Globus pallidus (tissue), 1 donor: Measurements from ENCODE around the gene GPR22.

Experiments used
- DNase-seq: peaks from one replicate; pipeline ENCODE4 v3.0.0-alpha.2; 2015; ENCODE audit warnings: low spot score

Gene GPR22

GRCh38 chr7:107469929-107470328, at the start of gene GPR22:
Gene GPR22 (plus strand): TSS chr7:107470057. CDS start chr7:107474061, 4,004 bp downstream.
- DNase-seq: no peak

- no peak for DNase-seq
Measured at GRCh38 chr7:107427462-107427861, 42.4 kb upstream of the GPR22 start.

- no peak for DNase-seq
Measured at GRCh38 chr7:107428642-107429041, 41.2 kb upstream of the GPR22 start.

- DNase-seq: no peak
Measured at GRCh38 chr7:107430057-107430456, 39.8 kb upstream of the GPR22 start.

GRCh38 chr7:107432261-107432660, 37.6 kb upstream of the GPR22 start:
- DNase-seq: no peak

GRCh38 chr7:107435749-107436148, 34.1 kb upstream of the GPR22 start:
- DNase-seq: no peak

GRCh38 chr7:107439025-107439424, 30.8 kb upstream of the GPR22 start:
- no peak for DNase-seq

- no peak for DNase-seq
Measured at GRCh38 chr7:107441581-107442422, 28.1 kb upstream of the GPR22 start.

GRCh38 chr7:107442678-107443077, 27.2 kb upstream of the GPR22 start:
- no peak for DNase-seq

- no peak for DNase-seq
Measured at GRCh38 chr7:107446531-107446930, 23.3 kb upstream of the GPR22 start.

- DNase-seq: no peak
Measured at GRCh38 chr7:107446988-107447387, 22.9 kb upstream of the GPR22 start.

- no peak for DNase-seq
Measured at GRCh38 chr7:107450970-107451369, 18.9 kb upstream of the GPR22 start.

GRCh38 chr7:107453388-107453787, 16.5 kb upstream of the GPR22 start:
- DNase-seq: no peak

- peak; percentile 47 for DNase-seq
Measured at GRCh38 chr7:107461938-107462533, 7.8 kb upstream of the GPR22 start.

GRCh38 chr7:107463139-107464078, 6.4 kb upstream of the GPR22 start:
- DNase-seq: peak; percentile 69

- no peak for DNase-seq
Measured at GRCh38 chr7:107464666-107465226, 5.1 kb upstream of the GPR22 start.

- DNase-seq: no peak
Measured at GRCh38 chr7:107467972-107468371, 1.9 kb upstream of the GPR22 start.

GRCh38 chr7:107468824-107469223, 1.0 kb upstream of the GPR22 start:
- DNase-seq: no peak

GRCh38 chr7:107471292-107472070, 1.6 kb downstream of the GPR22 start:
- no peak for DNase-seq

- DNase-seq: no peak
Measured at GRCh38 chr7:107472116-107472515, 2.3 kb downstream of the GPR22 start.

- no peak for DNase-seq
Measured at GRCh38 chr7:107474104-107474521, 4.3 kb downstream of the GPR22 start.
